Measurements from ENCODE around the gene ROR2.

DNA sequence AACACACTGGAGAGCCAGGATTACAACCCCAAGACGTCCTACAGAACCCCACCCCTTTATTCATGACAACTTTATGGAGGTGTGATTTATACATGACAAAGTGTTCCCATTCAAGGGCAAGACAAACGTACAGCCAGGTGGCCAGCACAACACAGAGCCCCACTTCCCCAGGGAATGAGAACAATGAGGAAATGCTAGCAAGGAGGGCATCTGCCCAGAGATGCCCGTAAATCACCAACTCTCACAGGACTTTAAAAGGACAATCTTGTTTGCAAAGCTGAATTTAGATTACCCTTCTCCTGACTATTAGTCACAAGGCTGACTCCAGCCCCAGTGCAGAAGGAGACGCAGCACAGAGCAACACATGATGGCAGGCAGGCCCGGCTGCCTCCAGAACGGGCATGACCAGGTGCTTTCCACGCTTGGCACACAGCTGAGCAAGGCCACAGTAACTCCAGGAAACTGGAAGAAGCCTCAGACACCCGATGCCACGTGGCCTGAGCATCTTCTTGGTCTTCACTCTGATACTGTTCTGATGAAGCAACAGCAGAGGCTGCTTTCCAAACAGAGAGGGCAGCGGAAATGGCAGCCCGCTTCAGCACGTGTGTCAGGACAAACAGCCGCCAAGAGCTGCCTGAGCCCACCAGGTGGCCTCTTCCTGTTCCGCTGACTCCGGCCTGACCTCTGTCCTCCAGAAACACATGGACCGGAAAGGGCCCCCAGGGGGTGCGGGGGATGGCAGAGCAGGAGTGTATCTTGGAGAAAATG lies 51.4 kb downstream of the ROR2 start:
- TF ChIP-seq, protein P1, sequence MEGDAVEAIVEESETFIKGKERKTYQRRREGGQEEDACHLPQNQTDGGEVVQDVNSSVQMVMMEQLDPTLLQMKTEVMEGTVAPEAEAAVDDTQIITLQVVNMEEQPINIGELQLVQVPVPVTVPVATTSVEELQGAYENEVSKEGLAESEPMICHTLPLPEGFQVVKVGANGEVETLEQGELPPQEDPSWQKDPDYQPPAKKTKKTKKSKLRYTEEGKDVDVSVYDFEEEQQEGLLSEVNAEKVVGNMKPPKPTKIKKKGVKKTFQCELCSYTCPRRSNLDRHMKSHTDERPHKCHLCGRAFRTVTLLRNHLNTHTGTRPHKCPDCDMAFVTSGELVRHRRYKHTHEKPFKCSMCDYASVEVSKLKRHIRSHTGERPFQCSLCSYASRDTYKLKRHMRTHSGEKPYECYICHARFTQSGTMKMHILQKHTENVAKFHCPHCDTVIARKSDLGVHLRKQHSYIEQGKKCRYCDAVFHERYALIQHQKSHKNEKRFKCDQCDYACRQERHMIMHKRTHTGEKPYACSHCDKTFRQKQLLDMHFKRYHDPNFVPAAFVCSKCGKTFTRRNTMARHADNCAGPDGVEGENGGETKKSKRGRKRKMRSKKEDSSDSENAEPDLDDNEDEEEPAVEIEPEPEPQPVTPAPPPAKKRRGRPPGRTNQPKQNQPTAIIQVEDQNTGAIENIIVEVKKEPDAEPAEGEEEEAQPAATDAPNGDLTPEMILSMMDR (conservative IDR thresholded peaks at IDR 0.05 in 1 of 2, IDR thresholded peaks at IDR 0.05 in 1 of 2; ENCODE audit: extremely low read depth in 1 of 2, insufficient read depth in 1 of 2, low read depth in 1 of 2, low read length in 2 of 2): no peak
- TF ChIP-seq EZH2 (IDR thresholded peaks at IDR 0.05; ENCODE audit: borderline replicate concordance, low read length): no peak

Measured in mammary epithelial cell (primary cell).